Fibroblast of lung (primary cell): ENCODE data around the gene FGF2.

Experiments
- CTCF ChIP-seq, 2 donors: IDR thresholded peaks in 1 of 2; conservative IDR thresholded peaks in 1 of 2; 1 replicate in 1 of 2; 2 replicates in 1 of 2; pipeline ENCODE4 v1.5.1; 2011 to 2012; ENCODE audit warnings: low read length in 2 of 2, control low read depth in 1 of 2, inconsistent platforms in 1 of 2, low read depth in 1 of 2, mild to moderate bottlenecking in 1 of 2
- EZH2 ChIP-seq: IDR thresholded peaks from 2 replicates; pipeline ENCODE4 v1.5.1; 2012; ENCODE audit warnings: low read length, control low read depth, mild to moderate bottlenecking; ENCODE audit errors: missing control alignments

- TF ChIP-seq CTCF (conservative IDR thresholded peaks at IDR 0.05 in 1 of 2, IDR thresholded peaks at IDR 0.05 in 1 of 2; ENCODE audit: low read depth in 1 of 2, low read length in 2 of 2) (no peak), EZH2 (no peak)
Measured at GRCh38 chr4:122899682-122900081, 73.1 kb downstream of the FGF2 start.
